HL-60 (cell line): ENCODE measurements around the gene COL4A6.

Experiments
- DNase-seq, 2 experiments: peaks; one replicate each; pipeline ENCODE4 v3.0.0-alpha.2; 2010 to 2020; ENCODE audit warnings: low read depth in 1 of 2, low spot score in 1 of 2
- H3K27ac ChIP-seq: fragments of 250-450 bp; sonication (Bioruptor Pico); replicated peaks from 2 replicates; pipeline ENCODE4 v1.5.1; 2020; ENCODE audit warnings: mild to moderate bottlenecking, moderate library complexity
- H3K27me3 ChIP-seq: fragments of 250-450 bp; sonication (Bioruptor Pico); 2 replicates; pipeline ENCODE4 v1.5.1; 2021; ENCODE audit warnings: mild to moderate bottlenecking, moderate library complexity; ENCODE audit not compliant: insufficient read depth, poor library complexity, severe bottlenecking
- H3K4me3 ChIP-seq: replicated peaks from 2 replicates; pipeline ENCODE4 v1.5.1; 2011; ENCODE audit warnings: mild to moderate bottlenecking, control low read depth, low read length; ENCODE audit not compliant: insufficient read depth
- GABPA ChIP-seq: IDR thresholded peaks from 2 replicates; pipeline ENCODE4 v1.6.1; 2012; ENCODE audit warnings: low read depth
- POLR2AphosphoS5 ChIP-seq: IDR thresholded peaks from 2 replicates; pipeline ENCODE4 v1.6.1; 2012; ENCODE audit warnings: low read depth
- REST ChIP-seq: IDR thresholded peaks from 2 replicates; pipeline ENCODE4 v1.6.1; 2012; ENCODE audit warnings: low read depth; ENCODE audit not compliant: insufficient replicate concordance
- SPI1 ChIP-seq: IDR thresholded peaks from 2 replicates; pipeline ENCODE4 v1.6.1; 2012; ENCODE audit warnings: low read depth, mild to moderate bottlenecking, borderline replicate concordance
- TF ChIP-seq, protein P1 (sequence below): IDR thresholded peaks from one replicate; pipeline ENCODE4 v1.5.1; 2011; ENCODE audit warnings: low read length, control low read depth, inconsistent platforms; ENCODE audit not compliant: insufficient read depth

Gene COL4A6

DNA sequence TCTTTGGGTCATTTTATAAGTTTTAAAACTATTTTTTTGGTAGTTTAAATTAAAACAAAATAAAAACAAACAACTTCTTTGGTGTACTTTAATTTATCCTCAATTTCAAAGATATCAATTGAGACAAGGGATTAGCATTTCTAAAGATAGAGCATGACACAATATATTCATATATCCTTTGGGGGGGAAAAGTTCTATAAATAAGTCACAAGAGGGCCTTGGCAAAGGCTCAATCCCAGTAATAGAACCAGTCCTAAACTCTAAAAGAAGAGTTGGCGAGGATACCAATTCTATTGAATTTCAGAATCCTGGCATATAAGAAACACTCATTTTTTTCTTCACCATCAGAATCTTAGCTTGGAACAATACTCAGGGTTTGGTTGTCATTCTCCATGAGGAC lies 89.7 kb downstream of the COL4A6 start:
- H3K4me3 ChIP-seq: no peak overlapping the region
- DNase-seq: no peak
- no peaks in the 10 kb centered on the region for H3K27me3 ChIP-seq
- TF ChIP-seq REST (no peak), GABPA (no peak), POLR2AphosphoS5 (no peak), SPI1 (no peak)
- TF ChIP-seq, protein P1, sequence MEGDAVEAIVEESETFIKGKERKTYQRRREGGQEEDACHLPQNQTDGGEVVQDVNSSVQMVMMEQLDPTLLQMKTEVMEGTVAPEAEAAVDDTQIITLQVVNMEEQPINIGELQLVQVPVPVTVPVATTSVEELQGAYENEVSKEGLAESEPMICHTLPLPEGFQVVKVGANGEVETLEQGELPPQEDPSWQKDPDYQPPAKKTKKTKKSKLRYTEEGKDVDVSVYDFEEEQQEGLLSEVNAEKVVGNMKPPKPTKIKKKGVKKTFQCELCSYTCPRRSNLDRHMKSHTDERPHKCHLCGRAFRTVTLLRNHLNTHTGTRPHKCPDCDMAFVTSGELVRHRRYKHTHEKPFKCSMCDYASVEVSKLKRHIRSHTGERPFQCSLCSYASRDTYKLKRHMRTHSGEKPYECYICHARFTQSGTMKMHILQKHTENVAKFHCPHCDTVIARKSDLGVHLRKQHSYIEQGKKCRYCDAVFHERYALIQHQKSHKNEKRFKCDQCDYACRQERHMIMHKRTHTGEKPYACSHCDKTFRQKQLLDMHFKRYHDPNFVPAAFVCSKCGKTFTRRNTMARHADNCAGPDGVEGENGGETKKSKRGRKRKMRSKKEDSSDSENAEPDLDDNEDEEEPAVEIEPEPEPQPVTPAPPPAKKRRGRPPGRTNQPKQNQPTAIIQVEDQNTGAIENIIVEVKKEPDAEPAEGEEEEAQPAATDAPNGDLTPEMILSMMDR: no peak
- no peak overlapping the region for H3K27ac ChIP-seq

DNA sequence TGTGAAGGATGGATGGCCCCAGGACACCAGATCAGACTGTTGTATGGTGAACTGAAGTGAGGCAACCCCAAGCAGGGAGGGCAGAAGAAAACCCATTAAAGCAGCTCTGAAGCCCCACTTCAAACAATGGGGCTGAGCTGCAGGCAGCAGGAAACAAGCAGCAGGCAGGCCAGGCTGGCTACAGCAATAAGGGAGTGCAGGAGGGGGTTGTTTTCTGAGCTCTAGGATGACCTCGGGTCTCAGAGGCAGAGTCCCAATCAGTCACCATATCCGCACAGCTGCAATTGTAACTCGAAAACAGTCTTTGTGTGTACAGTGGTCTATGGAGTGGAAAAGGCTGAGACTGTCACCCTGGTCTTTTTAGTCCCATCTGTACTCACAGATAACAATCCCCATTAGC lies 90.4 kb downstream of the COL4A6 start:
- Histone ChIP-seq H3K27me3 (no peaks in the 10 kb centered on the region), H3K4me3 (no peak overlapping the region), H3K27ac (no peak overlapping the region)
- no peak for DNase-seq
- TF ChIP-seq GABPA: no peak
- no peak for TF ChIP-seq SPI1
- TF ChIP-seq REST: no peak
- TF ChIP-seq, protein P1: no peak
- no peak for TF ChIP-seq POLR2AphosphoS5

GRCh38 chrX:108344216-108344615 lies 94.0 kb downstream of the COL4A6 start:
- Histone ChIP-seq H3K4me3 (no peak overlapping the region), H3K27ac (no peak overlapping the region), H3K27me3 (no peaks in the 10 kb centered on the region)
- no peak for DNase-seq
- TF ChIP-seq REST: no peak
- TF ChIP-seq POLR2AphosphoS5: no peak
- TF ChIP-seq GABPA: no peak

- Histone ChIP-seq H3K4me3 (no peak overlapping the region), H3K27me3 (no peaks in the 10 kb centered on the region), H3K27ac (no peak overlapping the region)
- no peak for TF ChIP-seq SPI1
- no peak for DNase-seq
These were observed 96.3 kb downstream of the COL4A6 start for GRCh38 chrX:108341947-108342346.
